HepG2 (cell line): ENCODE measurements around the gene CLDN9. TPM values are rescaled to one million over a fixed set of nuclear protein-coding genes. Genes with fewer than 3 reads are reported as not detected.

Experiments
- ASH2L ChIP-seq: fragments of 300-600, 200-600 bp; sonication (generic); IDR thresholded peaks from 2 replicates; pipeline ENCODE4 v1.7.0; 2017; ENCODE audit warnings: low read depth, mild to moderate bottlenecking, moderate library complexity, mixed read lengths, low read length; ENCODE audit not compliant: insufficient read length
- FOSL1 ChIP-seq: sonication (generic); formaldehyde crosslinking; IDR thresholded peaks from 2 replicates; pipeline ENCODE4 v1.9.0; 2021; ENCODE audit warnings: missing genetic modification reagents, borderline replicate concordance
- KLF15 ChIP-seq: sonication (generic); formaldehyde crosslinking; IDR thresholded peaks from 2 replicates; pipeline ENCODE4 v1.8.1; 2023; ENCODE audit warnings: borderline replicate concordance, mild to moderate bottlenecking, inconsistent platforms, missing genetic modification reagents, mixed read lengths
- ONECUT2 ChIP-seq: sonication (generic); formaldehyde crosslinking; IDR thresholded peaks from 2 replicates; pipeline ENCODE4 v1.4.0; 2020; ENCODE audit warnings: missing genetic modification reagents
- SIX4 ChIP-seq: sonication (generic); formaldehyde crosslinking; IDR thresholded peaks from 2 replicates; pipeline ENCODE4 v1.4.0; 2020; ENCODE audit warnings: missing genetic modification reagents
- ZBTB21 ChIP-seq: sonication (generic); formaldehyde crosslinking; IDR thresholded peaks from 2 replicates; pipeline ENCODE4 v1.4.0; 2020; ENCODE audit warnings: missing genetic modification reagents
- ZKSCAN5 ChIP-seq: sonication (generic); formaldehyde crosslinking; IDR thresholded peaks from 2 replicates; pipeline ENCODE4 v1.5.1; 2020; ENCODE audit warnings: mild to moderate bottlenecking, missing genetic modification reagents
- ZNF660 ChIP-seq: sonication (generic); formaldehyde crosslinking; IDR thresholded peaks from 2 replicates; pipeline ENCODE4 v1.5.1; 2020; ENCODE audit warnings: mild to moderate bottlenecking, low read depth, missing genetic modification reagents, borderline replicate concordance
- ZNF891 ChIP-seq: sonication (generic); formaldehyde crosslinking; IDR thresholded peaks from 2 replicates; pipeline ENCODE4 v1.5.0; 2020; ENCODE audit warnings: mild to moderate bottlenecking, missing genetic modification reagents
- polyA plus RNA-seq, 8 experiments: library from polyadenylated mRNA; depleted of rRNA in 3 of 8; stranded (reverse) in 7 of 8; unstranded in 1 of 8; fragments of >200 nt; fragmentation: Illumina TruSeq in 4 of 8; extraction: Trizol in 4 of 8; gene quantifications; 2 replicates each; pipeline versions ENCODE4 v1.2.1 to v1.2.3, GENCODE V29; 2011 to 2016; ENCODE audit warnings: low read depth in 4 of 8, missing spikeins in 1 of 8, mixed read lengths in 1 of 8; ENCODE audit not compliant: insufficient read depth in 1 of 8
- total RNA-seq, 5 experiments: library from RNA; depleted of rRNA; stranded (reverse); fragments of >200 nt; fragmentation: Illumina TruSeq; extraction: Trizol; gene quantifications; 2 replicates each; pipeline ENCODE4 v1.2.3, GENCODE V29; 2016; ENCODE audit warnings: low read depth in 1 of 5
- TF ChIP-seq, protein P1 (sequence below): sonication (generic); formaldehyde crosslinking; IDR thresholded peaks from 2 replicates; pipeline ENCODE4 v1.5.1; 2020; ENCODE audit warnings: missing genetic modification reagents, mild to moderate bottlenecking, borderline replicate concordance
- TF ChIP-seq, protein P2 (sequence below): sonication (generic); formaldehyde crosslinking; IDR thresholded peaks from one replicate; pipeline ENCODE4 v1.5.1; 2020; ENCODE audit warnings: mild to moderate bottlenecking, missing genetic modification reagents; ENCODE audit errors: not compliant biosample characterization
- TF ChIP-seq, protein P3 (sequence below): sonication (generic); formaldehyde crosslinking; IDR thresholded peaks from 2 replicates; pipeline ENCODE4 v1.5.1; 2020; ENCODE audit warnings: missing genetic modification reagents, mild to moderate bottlenecking, borderline replicate concordance

CLDN9 gene
- total and polyA plus RNA-seq, 2 of the 13 experiments (the other 11 are each of a cell fraction or from before 2014, with no cell fraction given): 0.15 to 0.26 TPM

DNA sequence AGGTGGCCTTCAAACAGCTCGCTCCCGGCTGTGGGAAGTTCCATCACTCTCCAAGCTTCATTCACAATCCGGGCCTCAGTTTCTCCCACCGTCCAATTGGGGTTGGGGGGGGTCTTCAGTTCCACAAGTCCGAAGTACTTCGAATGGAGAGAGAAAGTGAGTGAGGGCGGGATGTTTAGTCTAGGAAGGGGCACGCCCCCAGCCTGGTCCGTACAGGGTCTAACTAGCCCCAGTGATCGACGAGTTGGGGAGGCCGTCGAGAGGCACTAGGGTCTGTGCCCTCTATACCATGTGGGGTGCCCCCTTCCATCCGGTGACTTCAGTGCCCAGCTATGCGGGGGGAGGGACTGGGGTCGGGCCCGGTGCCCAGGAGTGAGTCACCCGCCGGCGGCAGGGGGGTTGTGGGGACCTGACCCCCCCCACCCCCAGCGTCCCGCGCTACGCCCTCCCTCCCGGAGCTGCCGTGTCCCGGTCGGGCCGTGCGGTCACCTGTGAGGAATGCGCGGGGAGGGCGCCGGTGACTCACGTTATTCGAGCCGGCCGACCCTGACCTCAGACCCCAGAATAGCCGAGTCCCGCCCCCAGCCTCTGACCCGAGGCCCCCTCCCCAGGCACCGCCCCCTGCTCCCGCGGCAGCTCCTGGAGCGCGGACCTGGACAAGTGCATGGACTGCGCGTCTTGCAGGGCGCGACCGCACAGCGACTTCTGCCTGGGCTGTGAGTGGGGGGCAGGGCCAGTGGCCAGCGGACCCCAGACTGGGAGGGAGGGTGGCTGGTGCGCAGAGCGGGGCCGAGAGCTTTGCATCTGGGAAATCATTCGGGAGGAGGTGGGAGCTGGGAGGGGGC is 8.1 kb downstream of the CLDN9 start (continued):
- TF ChIP-seq ZKSCAN5 (CRISPR knock-in tag) (no peak), ZBTB21 (CRISPR knock-in tag) (0 out of 2 replicates have a peak, but pooled peaks have one; percentile 8), ZNF660 (CRISPR knock-in tag) (no peak), ZNF891 (CRISPR knock-in tag) (no peak), FOSL1 (CRISPR knock-in tag) (peak; percentile 94), SIX4 (CRISPR knock-in tag) (no peak), ASH2L (peak; percentile 70), ONECUT2 (no peak; the same call in 1 of the 2 replicates), KLF15 (CRISPR knock-in tag) (no peak)
- TF ChIP-seq, protein P1, sequence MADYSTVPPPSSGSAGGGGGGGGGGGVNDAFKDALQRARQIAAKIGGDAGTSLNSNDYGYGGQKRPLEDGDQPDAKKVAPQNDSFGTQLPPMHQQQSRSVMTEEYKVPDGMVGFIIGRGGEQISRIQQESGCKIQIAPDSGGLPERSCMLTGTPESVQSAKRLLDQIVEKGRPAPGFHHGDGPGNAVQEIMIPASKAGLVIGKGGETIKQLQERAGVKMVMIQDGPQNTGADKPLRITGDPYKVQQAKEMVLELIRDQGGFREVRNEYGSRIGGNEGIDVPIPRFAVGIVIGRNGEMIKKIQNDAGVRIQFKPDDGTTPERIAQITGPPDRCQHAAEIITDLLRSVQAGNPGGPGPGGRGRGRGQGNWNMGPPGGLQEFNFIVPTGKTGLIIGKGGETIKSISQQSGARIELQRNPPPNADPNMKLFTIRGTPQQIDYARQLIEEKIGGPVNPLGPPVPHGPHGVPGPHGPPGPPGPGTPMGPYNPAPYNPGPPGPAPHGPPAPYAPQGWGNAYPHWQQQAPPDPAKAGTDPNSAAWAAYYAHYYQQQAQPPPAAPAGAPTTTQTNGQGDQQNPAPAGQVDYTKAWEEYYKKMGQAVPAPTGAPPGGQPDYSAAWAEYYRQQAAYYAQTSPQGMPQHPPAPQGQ (CRISPR knock-in tag): no peak
- TF ChIP-seq, protein P2, sequence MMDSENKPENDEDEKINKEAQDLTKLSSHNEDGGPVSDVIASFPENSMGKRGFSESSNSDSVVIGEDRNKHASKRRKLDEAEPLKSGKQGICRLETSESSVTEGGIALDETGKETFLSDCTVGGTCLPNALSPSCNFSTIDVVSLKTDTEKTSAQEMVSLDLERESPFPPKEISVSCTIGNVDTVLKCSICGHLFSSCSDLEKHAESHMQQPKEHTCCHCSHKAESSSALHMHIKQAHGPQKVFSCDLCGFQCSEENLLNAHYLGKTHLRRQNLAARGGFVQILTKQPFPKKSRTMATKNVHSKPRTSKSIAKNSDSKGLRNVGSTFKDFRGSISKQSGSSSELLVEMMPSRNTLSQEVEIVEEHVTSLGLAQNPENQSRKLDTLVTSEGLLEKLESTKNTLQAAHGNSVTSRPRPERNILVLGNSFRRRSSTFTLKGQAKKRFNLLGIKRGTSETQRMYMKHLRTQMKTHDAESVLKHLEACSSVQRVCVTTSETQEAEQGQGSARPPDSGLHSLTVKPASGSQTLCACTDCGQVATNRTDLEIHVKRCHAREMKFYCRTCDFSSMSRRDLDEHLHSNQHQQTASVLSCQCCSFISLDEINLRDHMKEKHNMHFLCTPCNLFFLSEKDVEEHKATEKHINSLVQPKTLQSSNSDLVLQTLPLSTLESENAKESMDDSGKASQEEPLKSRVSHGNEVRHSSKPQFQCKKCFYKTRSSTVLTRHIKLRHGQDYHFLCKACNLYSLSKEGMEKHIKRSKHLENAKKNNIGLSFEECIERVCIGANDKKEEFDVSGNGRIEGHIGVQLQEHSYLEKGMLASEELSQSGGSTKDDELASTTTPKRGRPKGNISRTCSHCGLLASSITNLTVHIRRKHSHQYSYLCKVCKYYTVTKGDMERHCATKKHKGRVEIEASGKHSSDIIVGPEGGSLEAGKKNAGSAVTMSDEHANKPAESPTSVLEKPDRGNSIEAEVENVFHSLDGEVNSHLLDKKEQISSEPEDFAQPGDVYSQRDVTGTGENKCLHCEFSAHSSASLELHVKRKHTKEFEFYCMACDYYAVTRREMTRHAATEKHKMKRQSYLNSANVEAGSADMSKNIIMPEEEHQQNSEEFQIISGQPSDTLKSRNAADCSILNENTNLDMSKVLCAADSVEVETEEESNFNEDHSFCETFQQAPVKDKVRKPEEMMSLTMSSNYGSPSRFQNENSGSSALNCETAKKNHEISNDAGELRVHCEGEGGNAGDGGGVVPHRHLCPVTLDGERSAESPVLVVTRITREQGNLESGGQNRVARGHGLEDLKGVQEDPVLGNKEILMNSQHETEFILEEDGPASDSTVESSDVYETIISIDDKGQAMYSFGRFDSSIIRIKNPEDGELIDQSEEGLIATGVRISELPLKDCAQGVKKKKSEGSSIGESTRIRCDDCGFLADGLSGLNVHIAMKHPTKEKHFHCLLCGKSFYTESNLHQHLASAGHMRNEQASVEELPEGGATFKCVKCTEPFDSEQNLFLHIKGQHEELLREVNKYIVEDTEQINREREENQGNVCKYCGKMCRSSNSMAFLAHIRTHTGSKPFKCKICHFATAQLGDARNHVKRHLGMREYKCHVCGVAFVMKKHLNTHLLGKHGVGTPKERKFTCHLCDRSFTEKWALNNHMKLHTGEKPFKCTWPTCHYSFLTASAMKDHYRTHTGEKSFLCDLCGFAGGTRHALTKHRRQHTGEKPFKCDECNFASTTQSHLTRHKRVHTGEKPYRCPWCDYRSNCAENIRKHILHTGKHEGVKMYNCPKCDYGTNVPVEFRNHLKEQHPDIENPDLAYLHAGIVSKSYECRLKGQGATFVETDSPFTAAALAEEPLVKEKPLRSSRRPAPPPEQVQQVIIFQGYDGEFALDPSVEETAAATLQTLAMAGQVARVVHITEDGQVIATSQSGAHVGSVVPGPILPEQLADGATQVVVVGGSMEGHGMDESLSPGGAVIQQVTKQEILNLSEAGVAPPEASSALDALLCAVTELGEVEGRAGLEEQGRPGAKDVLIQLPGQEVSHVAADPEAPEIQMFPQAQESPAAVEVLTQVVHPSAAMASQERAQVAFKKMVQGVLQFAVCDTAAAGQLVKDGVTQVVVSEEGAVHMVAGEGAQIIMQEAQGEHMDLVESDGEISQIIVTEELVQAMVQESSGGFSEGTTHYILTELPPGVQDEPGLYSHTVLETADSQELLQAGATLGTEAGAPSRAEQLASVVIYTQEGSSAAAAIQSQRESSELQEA (CRISPR knock-in tag): no peak
- TF ChIP-seq, protein P3, sequence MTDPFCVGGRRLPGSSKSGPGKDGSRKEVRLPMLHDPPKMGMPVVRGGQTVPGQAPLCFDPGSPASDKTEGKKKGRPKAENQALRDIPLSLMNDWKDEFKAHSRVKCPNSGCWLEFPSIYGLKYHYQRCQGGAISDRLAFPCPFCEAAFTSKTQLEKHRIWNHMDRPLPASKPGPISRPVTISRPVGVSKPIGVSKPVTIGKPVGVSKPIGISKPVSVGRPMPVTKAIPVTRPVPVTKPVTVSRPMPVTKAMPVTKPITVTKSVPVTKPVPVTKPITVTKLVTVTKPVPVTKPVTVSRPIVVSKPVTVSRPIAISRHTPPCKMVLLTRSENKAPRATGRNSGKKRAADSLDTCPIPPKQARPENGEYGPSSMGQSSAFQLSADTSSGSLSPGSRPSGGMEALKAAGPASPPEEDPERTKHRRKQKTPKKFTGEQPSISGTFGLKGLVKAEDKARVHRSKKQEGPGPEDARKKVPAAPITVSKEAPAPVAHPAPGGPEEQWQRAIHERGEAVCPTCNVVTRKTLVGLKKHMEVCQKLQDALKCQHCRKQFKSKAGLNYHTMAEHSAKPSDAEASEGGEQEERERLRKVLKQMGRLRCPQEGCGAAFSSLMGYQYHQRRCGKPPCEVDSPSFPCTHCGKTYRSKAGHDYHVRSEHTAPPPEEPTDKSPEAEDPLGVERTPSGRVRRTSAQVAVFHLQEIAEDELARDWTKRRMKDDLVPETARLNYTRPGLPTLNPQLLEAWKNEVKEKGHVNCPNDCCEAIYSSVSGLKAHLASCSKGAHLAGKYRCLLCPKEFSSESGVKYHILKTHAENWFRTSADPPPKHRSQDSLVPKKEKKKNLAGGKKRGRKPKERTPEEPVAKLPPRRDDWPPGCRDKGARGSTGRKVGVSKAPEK: 0 out of 2 replicates have a peak, but pooled peaks have one; percentile 57
